Stimulated activated effector memory CD8-positive, alpha-beta T cell treated with anti-CD3 and anti-CD28 coated beads, Interleukin-12 subunit alpha, Interleukin-12 subunit beta, amount 100 ng/mL, for 72 hours (primary cell): ENCODE results near the gene MTCH2.
A peak's percentile ranks its signal among the peaks of the same experiment; 100 is the strongest.
"Not testable (repeated sequence)": the region's sequence is repeated elsewhere in the genome, so short reads cannot be mapped to it uniquely, and the experiment has no call there.

Source experiments
- ATAC-seq: fragments of 150-1000 bp; cut with Tn5 transposase; 2 replicates; pipeline ENCODE4 v1.10.0; 2021
- DNase-seq, 2 donors: peaks; one replicate each; pipeline ENCODE4 v3.0.0; 2021 to 2022; ENCODE audit warnings: low spot score in 2 of 2
- H3K27ac Mint-ChIP-seq: one replicate; pipeline ENCODE4 v1.8.0; 2022; ENCODE audit warnings: mild to moderate bottlenecking, mixed read lengths
- H3K36me3 Mint-ChIP-seq: one replicate; pipeline ENCODE4 v1.8.0; 2022; ENCODE audit warnings: mild to moderate bottlenecking, mixed read lengths
- H3K4me1 Mint-ChIP-seq: one replicate; pipeline ENCODE4 v1.8.0; 2022; ENCODE audit warnings: mixed read lengths
- H3K4me3 Mint-ChIP-seq: one replicate; pipeline ENCODE4 v1.8.0; 2022; ENCODE audit warnings: mild to moderate bottlenecking, mixed read lengths
- H3K9me3 Mint-ChIP-seq: one replicate; pipeline ENCODE4 v1.8.0; 2022; ENCODE audit warnings: mixed read lengths

The MTCH2 gene

DNA sequence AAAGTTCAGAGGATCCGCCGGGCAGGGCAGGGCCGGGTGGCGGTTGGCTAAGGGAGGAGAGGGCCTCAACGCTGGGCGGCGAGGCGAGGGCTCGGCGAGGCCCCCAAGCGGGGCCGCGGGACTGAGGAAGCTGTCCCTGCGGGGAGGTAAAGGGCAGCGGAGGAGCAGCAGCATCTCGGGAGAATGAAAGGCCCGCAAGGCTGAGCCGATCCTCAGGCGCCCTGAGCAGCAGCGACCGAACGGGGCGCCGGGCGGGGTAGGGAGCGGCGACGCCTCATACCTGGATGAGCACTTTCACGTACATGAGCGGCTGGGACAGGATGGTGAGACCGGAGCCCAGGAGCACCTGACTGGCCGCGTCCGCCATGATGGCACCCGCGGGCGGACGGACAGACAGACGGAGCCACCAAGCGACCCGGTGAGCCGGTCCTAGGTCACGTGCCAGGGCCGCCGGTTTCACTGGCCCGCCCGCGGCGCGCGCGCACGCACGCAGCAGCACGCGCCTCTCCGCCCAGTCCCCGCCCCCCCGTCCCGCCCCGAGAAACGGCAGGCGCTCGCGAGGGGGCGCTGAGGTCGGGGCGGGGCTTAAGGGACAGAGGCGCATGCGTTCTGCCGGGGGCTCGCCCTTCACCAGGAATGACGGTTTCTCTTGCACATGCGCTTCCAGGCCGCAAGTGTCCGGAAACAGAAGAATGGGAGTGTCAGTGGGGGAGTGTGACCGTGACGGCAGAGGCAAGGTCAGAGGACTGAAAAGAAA, at the start of gene MTCH2:
Gene MTCH2, minus strand, starts transcription at position 461 of the 757 bp plus-strand sequence. Its CDS starts 94 bp downstream, at position 367.
- DNase-seq: peak; percentile 90 to 98
- peak; percentile 92 for ATAC-seq
- H3K4me3 Mint-ChIP-seq: peak within 1 kb of the TSS; percentile 97

GRCh38 chr11:47691979-47692378, 49.6 kb upstream of the MTCH2 start:
- Mint-ChIP-seq H3K4me3 (no peak overlapping the region), H3K27ac (no peak overlapping the region), H3K9me3 (no peaks in the 10 kb centered on the region), H3K36me3 (no peaks in the 10 kb centered on the region), H3K4me1 (no peaks in the 10 kb centered on the region)
- ATAC-seq: no peak
- no peak for DNase-seq

More for the DNA sequence above, at the start of gene MTCH2:
- Mint-ChIP-seq H3K36me3 (peaks cover 43% of the 10 kb centered on the region), H3K4me1 (peaks cover 26% of the 10 kb centered on the region), H3K27ac (peak within 1 kb of the TSS; percentile 96), H3K9me3 (no peaks in the 10 kb centered on the region)

GRCh38 chr11:47689480-47689879, 47.1 kb upstream of the MTCH2 start:
- Mint-ChIP-seq H3K9me3 (no peaks in the 10 kb centered on the region), H3K27ac (no peak overlapping the region), H3K36me3 (no peaks in the 10 kb centered on the region), H3K4me3 (no peak overlapping the region), H3K4me1 (no peaks in the 10 kb centered on the region)
- no peak for ATAC-seq
- DNase-seq: no peak

DNA sequence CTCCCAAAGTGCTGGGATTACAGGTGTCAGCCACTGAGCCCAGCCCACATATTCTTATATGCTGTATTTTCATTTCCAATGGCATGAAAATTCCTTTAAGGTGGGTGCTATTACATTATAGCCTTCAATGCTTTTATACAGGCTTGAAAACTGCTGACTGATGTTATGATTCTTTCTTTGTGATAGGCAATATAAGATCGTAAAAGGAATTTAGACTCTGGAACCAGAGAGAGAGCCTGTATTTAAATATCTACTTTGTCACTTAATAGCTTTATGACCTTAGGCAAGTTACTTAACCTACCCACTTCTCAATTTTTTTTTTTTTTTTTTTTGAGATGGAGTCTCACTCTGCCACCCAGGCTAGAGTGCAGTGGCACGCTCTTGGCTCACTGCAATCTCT, 46.6 kb upstream of the MTCH2 start:
- DNase-seq: no peak
- ATAC-seq: no peak
- Mint-ChIP-seq H3K4me1 (no peaks in the 10 kb centered on the region), H3K9me3 (no peaks in the 10 kb centered on the region), H3K36me3 (no peaks in the 10 kb centered on the region), H3K4me3 (no peak overlapping the region), H3K27ac (no peak overlapping the region)

- Mint-ChIP-seq H3K4me3 (no peak overlapping the region), H3K36me3 (no peaks in the 10 kb centered on the region), H3K4me1 (no peaks in the 10 kb centered on the region), H3K27ac (no peak overlapping the region), H3K9me3 (no peaks in the 10 kb centered on the region)
- DNase-seq (no peak), ATAC-seq (no peak)
These were observed 45.8 kb upstream of the MTCH2 start for GRCh38 chr11:47688111-47688510.

- H3K9me3 Mint-ChIP-seq, ATAC-seq, H3K4me3 Mint-ChIP-seq, H3K36me3 Mint-ChIP-seq, DNase-seq, H3K27ac Mint-ChIP-seq, H3K4me1 Mint-ChIP-seq: not testable (repeated sequence)
These were observed 44.3 kb upstream of the MTCH2 start for GRCh38 chr11:47686704-47687103.

DNA sequence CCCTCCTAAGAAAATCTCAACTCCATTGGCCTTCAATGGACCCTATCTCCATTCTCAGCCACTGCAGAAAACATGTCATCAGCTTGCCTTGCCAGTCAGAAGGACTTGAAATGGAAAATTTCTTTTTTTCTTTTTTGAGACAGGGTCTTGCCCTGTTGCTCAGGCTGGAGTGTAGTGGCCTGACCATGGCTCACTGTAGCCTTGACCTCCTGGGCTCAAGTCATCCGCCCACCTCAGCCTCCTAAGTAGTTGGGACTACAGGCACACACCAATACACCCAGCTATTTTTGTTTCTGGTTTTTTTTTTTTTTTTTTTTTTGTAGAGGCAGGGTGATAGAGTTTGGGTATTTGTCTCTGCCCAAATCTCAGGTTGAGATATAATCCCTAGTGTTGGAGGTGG, 43.8 kb upstream of the MTCH2 start:
- Mint-ChIP-seq H3K27ac (no peak overlapping the region), H3K4me3 (no peak overlapping the region)

DNA sequence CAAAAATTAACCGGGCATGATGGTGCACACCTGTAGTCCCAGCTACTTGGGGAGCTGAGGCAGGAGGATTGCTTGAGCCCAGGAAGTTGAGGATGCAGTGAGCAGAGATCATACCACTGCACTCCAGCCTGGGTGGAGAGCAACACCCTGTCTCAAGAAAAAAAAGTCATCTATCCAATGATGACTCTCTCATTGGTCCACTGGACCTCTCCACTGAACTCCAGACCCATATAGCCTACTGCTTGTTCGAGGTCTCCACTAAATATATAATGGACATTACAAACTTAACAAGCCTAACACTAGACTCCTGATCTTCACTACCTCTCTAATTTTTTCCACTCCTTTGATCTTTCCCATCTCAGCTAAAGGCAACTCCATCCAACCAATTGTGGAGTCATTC, 33.5 kb upstream of the MTCH2 start:
- Mint-ChIP-seq H3K9me3 (no peaks in the 10 kb centered on the region), H3K4me1 (no peaks in the 10 kb centered on the region), H3K4me3 (no peak overlapping the region), H3K27ac (no peak overlapping the region), H3K36me3 (no peaks in the 10 kb centered on the region)
- ATAC-seq (no peak), DNase-seq (no peak)

More for the DNA sequence above, 43.8 kb upstream of the MTCH2 start:
- no peaks in the 10 kb centered on the region for H3K9me3 Mint-ChIP-seq
- H3K4me1 Mint-ChIP-seq: no peaks in the 10 kb centered on the region
- no peaks in the 10 kb centered on the region for H3K36me3 Mint-ChIP-seq
- DNase-seq: no peak
- ATAC-seq: no peak

GRCh38 chr11:47672283-47672730, 29.9 kb upstream of the MTCH2 start:
- Mint-ChIP-seq H3K27ac (no peak overlapping the region), H3K36me3 (no peaks in the 10 kb centered on the region), H3K4me1 (no peaks in the 10 kb centered on the region), H3K4me3 (no peak overlapping the region), H3K9me3 (no peaks in the 10 kb centered on the region)
- no peak for ATAC-seq
- no peak for DNase-seq

DNA sequence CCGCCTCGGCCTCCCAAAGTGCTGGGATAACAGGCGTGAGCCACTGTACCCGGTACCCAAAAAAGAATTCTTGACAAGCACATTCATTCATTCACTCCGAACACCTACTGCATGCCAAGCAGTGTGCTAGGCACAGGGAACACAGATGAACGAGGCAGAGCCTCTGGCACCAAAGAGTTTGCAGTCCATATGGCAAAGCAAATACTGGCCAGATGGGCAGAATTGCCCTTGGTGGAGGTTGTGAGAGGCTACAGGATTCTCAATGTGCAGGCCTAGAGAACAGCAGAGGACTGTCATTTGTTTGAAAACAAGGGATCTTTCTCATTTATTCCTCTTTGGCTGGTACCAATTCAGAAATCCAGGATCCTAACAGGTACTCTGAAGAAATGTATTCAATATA, 27.5 kb upstream of the MTCH2 start:
- Mint-ChIP-seq H3K4me3 (no peak overlapping the region), H3K4me1 (no peaks in the 10 kb centered on the region), H3K36me3 (no peaks in the 10 kb centered on the region), H3K9me3 (no peaks in the 10 kb centered on the region), H3K27ac (no peak overlapping the region)
- ATAC-seq (no peak), DNase-seq (no peak)

GRCh38 chr11:47668665-47669064, 26.3 kb upstream of the MTCH2 start:
- Mint-ChIP-seq H3K4me3 (no peak overlapping the region), H3K4me1 (no peaks in the 10 kb centered on the region), H3K9me3 (no peaks in the 10 kb centered on the region), H3K27ac (no peak overlapping the region), H3K36me3 (no peaks in the 10 kb centered on the region)
- ATAC-seq (no peak), DNase-seq (no peak)

GRCh38 chr11:47667555-47667954, 25.2 kb upstream of the MTCH2 start:
- no peak overlapping the region for H3K27ac Mint-ChIP-seq
- peaks cover 5% of the 10 kb centered on the region for H3K4me1 Mint-ChIP-seq
- H3K4me3 Mint-ChIP-seq: no peak overlapping the region
- DNase-seq (no peak), ATAC-seq (no peak)
- H3K9me3 Mint-ChIP-seq: no peaks in the 10 kb centered on the region
- no peaks in the 10 kb centered on the region for H3K36me3 Mint-ChIP-seq

DNA sequence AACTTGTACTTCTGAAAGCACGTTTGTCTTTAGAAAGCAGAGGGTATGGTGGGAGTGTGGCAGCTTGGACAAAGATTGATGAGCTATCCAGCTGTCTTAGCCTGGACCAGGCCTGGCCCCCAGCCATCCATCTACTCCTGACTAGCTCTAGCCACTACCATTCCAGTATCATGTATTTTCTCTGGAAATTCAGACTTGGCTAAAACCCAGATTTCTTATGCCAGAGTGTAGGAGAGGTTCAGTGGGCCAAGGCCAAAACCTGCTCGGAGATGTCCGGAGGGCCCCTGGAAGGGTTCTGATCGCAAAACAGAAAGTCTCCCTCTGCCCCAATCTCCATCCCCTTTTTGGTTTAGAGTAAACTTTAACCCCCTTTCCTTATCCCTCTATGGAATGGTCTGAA, 24.8 kb upstream of the MTCH2 start:
- no peak for ATAC-seq
- H3K4me3 Mint-ChIP-seq: no peak overlapping the region
- H3K4me1 Mint-ChIP-seq: peaks cover 5% of the 10 kb centered on the region
- H3K27ac Mint-ChIP-seq: no peak overlapping the region
- no peaks in the 10 kb centered on the region for H3K9me3 Mint-ChIP-seq
- no peak for DNase-seq
- no peaks in the 10 kb centered on the region for H3K36me3 Mint-ChIP-seq

- H3K36me3 Mint-ChIP-seq, H3K9me3 Mint-ChIP-seq, H3K4me1 Mint-ChIP-seq, H3K27ac Mint-ChIP-seq, DNase-seq, H3K4me3 Mint-ChIP-seq: not testable (repeated sequence)
- peak; percentile 66 for ATAC-seq
These were observed 22.6 kb upstream of the MTCH2 start for GRCh38 chr11:47664936-47665335.

DNA sequence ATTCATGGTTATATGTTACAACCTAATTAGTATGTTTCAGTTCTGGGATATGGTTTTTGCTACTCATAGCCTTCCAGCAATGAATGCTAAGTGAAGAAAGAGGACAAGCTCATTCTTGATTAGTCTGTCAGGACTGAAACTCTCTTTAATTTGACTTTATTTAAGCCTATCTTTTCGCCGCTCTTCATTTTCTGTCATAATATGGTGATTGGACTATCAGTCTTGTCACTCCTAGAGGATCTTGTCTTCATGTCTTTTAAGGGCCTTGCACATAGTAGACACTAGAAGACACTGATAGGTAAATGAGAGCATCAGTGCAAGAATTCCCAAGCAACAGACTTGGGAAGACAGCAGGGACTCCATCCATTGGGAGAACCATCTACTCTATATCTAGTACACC, 18.9 kb upstream of the MTCH2 start:
- ATAC-seq (no peak), DNase-seq (no peak)
- Mint-ChIP-seq H3K27ac (no peak overlapping the region), H3K9me3 (no peaks in the 10 kb centered on the region), H3K36me3 (no peaks in the 10 kb centered on the region), H3K4me1 (peaks cover 5% of the 10 kb centered on the region), H3K4me3 (no peak overlapping the region)

DNA sequence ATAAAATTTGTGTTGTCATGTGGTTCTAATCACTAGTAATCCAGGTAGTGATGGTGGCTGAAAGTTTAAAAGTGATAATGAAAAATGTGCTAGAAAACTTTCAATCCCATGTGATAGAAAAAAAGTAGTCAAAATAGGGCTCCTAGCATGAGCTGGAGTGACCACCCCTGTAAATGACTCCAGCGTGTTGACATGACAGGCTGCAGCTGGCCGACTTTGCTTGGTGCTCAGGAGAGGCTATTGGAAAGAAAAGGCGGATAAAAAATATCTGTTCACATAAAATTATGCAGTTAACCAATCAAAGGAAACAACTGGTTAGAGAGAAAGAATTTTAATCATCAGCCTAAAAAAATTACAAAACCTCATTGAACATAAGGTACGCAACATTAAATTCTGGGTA, 16.9 kb upstream of the MTCH2 start:
- H3K4me1 Mint-ChIP-seq: peaks cover 5% of the 10 kb centered on the region
- H3K9me3 Mint-ChIP-seq: no peaks in the 10 kb centered on the region
- no peak overlapping the region for H3K4me3 Mint-ChIP-seq
- no peak for ATAC-seq
- DNase-seq: no peak
- H3K36me3 Mint-ChIP-seq: no peaks in the 10 kb centered on the region
- no peak overlapping the region for H3K27ac Mint-ChIP-seq
